ENCODE results near the gene RUSF1.

GRCh38 chr16:31459687-31460581, 48.3 kb downstream of the RUSF1 start:
- TF ChIP-seq, protein P1, sequence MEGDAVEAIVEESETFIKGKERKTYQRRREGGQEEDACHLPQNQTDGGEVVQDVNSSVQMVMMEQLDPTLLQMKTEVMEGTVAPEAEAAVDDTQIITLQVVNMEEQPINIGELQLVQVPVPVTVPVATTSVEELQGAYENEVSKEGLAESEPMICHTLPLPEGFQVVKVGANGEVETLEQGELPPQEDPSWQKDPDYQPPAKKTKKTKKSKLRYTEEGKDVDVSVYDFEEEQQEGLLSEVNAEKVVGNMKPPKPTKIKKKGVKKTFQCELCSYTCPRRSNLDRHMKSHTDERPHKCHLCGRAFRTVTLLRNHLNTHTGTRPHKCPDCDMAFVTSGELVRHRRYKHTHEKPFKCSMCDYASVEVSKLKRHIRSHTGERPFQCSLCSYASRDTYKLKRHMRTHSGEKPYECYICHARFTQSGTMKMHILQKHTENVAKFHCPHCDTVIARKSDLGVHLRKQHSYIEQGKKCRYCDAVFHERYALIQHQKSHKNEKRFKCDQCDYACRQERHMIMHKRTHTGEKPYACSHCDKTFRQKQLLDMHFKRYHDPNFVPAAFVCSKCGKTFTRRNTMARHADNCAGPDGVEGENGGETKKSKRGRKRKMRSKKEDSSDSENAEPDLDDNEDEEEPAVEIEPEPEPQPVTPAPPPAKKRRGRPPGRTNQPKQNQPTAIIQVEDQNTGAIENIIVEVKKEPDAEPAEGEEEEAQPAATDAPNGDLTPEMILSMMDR (IDR thresholded peaks at IDR 0.05; ENCODE audit: insufficient read depth, low read length, poor library complexity, severe bottlenecking): no peak
- no peak for TF ChIP-seq EZH2phosphoT487 (conservative IDR thresholded peaks at IDR 0.05; ENCODE audit: low read length)
